PFSK-1 (cell line): ENCODE measurements around the gene SPART.

Experiments
- FOXP2 ChIP-seq: optimal IDR thresholded peaks from 2 replicates; pipeline ENCODE3; 2011; ENCODE audit warnings: borderline replicate concordance, control low read depth, inconsistent platforms; ENCODE audit not compliant: insufficient read depth; ENCODE audit errors: extremely low read length, extremely low read depth
- POLR2AphosphoS5 ChIP-seq: IDR thresholded peaks from 2 replicates; pipeline ENCODE4 v1.6.1; 2012; ENCODE audit warnings: low read depth, mild to moderate bottlenecking, control low read depth, low read length, moderate library complexity
- TAF1 ChIP-seq: IDR thresholded peaks from 2 replicates; pipeline ENCODE4 v1.6.1; 2012; ENCODE audit warnings: low read length, control low read depth, borderline replicate concordance; ENCODE audit not compliant: insufficient read depth
- TF ChIP-seq, protein P1 (sequence below), 2 experiments: IDR thresholded peaks; 2 replicates each; pipeline versions ENCODE4 v1.6.1 to v1.8.0; 2011 to 2012; ENCODE audit warnings: low read depth in 2 of 2, low read length in 2 of 2, control low read depth in 1 of 2, inconsistent platforms in 1 of 2, mild to moderate bottlenecking in 1 of 2, moderate library complexity in 1 of 2; ENCODE audit not compliant: insufficient read depth in 1 of 2

DNA sequence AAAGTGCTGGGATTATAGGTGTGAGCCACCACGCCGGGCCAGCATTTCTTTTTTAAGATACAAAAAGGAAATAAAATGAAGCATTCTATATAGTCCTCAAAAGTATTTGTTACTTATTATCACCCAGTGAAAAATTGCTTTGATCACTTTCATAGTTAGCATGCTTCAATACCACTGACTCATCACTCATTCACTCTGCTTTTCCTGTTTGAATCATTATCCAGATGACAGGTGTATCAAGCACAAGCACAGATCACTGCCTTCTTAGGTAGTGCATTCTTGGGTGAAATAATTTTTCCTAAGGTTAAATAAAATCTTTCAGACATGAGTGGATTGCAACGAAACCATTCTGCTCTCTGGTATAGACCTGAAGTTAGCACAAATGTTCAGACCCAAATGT is 35.8 kb upstream of the SPART start:
- TF ChIP-seq FOXP2 (no peak), POLR2AphosphoS5 (no peak), TAF1 (no peak)
- TF ChIP-seq, protein P1, sequence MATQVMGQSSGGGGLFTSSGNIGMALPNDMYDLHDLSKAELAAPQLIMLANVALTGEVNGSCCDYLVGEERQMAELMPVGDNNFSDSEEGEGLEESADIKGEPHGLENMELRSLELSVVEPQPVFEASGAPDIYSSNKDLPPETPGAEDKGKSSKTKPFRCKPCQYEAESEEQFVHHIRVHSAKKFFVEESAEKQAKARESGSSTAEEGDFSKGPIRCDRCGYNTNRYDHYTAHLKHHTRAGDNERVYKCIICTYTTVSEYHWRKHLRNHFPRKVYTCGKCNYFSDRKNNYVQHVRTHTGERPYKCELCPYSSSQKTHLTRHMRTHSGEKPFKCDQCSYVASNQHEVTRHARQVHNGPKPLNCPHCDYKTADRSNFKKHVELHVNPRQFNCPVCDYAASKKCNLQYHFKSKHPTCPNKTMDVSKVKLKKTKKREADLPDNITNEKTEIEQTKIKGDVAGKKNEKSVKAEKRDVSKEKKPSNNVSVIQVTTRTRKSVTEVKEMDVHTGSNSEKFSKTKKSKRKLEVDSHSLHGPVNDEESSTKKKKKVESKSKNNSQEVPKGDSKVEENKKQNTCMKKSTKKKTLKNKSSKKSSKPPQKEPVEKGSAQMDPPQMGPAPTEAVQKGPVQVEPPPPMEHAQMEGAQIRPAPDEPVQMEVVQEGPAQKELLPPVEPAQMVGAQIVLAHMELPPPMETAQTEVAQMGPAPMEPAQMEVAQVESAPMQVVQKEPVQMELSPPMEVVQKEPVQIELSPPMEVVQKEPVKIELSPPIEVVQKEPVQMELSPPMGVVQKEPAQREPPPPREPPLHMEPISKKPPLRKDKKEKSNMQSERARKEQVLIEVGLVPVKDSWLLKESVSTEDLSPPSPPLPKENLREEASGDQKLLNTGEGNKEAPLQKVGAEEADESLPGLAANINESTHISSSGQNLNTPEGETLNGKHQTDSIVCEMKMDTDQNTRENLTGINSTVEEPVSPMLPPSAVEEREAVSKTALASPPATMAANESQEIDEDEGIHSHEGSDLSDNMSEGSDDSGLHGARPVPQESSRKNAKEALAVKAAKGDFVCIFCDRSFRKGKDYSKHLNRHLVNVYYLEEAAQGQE (IDR thresholded peaks at IDR 0.05; ENCODE audit: insufficient read depth in 1 of 2, low read depth in 2 of 2, low read length in 2 of 2), result no peak
